HepG2 (cell line): ENCODE results near the gene TLN1. TPM values are rescaled to one million over a fixed set of nuclear protein-coding genes. Genes with fewer than 3 reads are reported as not detected.

ENCODE experiments used
- BRCA1 ChIP-seq: sonication (generic); formaldehyde crosslinking; IDR thresholded peaks from 2 replicates; pipeline ENCODE4 v1.4.0; 2020; ENCODE audit warnings: missing genetic modification reagents
- CERS6 ChIP-seq: sonication (generic); formaldehyde crosslinking; IDR thresholded peaks from 2 replicates; pipeline ENCODE4 v1.5.0; 2020; ENCODE audit warnings: missing genetic modification reagents
- DZIP1 ChIP-seq: sonication (generic); formaldehyde crosslinking; IDR thresholded peaks from 2 replicates; pipeline ENCODE4 v1.5.0; 2020; ENCODE audit warnings: mild to moderate bottlenecking, missing genetic modification reagents
- EP300 ChIP-seq, 3 experiments: sonication (generic) in 1 of 3; formaldehyde crosslinking in 1 of 3; IDR thresholded peaks; 2 replicates each; pipeline versions ENCODE4 v1.5.1 to v1.6.1; 2011 to 2020; ENCODE audit warnings: low read depth in 2 of 3, low read length in 2 of 3, borderline replicate concordance in 1 of 3, improper control_type of control experiment in 1 of 3, mild to moderate bottlenecking in 1 of 3, missing genetic modification reagents in 1 of 3, moderate library complexity in 1 of 3
- GPBP1L1 ChIP-seq: sonication (generic); formaldehyde crosslinking; IDR thresholded peaks from 2 replicates; pipeline ENCODE4 v1.5.0; 2020; ENCODE audit warnings: mild to moderate bottlenecking, missing genetic modification reagents
- HBP1 ChIP-seq: IDR thresholded peaks from 2 replicates; pipeline ENCODE4 v1.6.1; 2016; ENCODE audit warnings: low read depth, control low read depth
- KLF13 ChIP-seq: sonication (generic); formaldehyde crosslinking; IDR thresholded peaks from 2 replicates; pipeline ENCODE4 v1.4.0; 2020; ENCODE audit warnings: mild to moderate bottlenecking, missing genetic modification reagents
- NR1H2 ChIP-seq: sonication (generic); formaldehyde crosslinking; IDR thresholded peaks from 2 replicates; pipeline ENCODE4 v1.8.1; 2022; ENCODE audit warnings: low read depth, missing genetic modification reagents, borderline replicate concordance
- RBFOX2 ChIP-seq: fragments of 200-400 bp; formaldehyde crosslinking; IDR thresholded peaks from 2 replicates; pipeline ENCODE4 v1.6.1; 2017; ENCODE audit warnings: low read depth, mild to moderate bottlenecking, low read length
- TEF ChIP-seq: sonication (generic); formaldehyde crosslinking; IDR thresholded peaks from 2 replicates; pipeline ENCODE4 v1.5.0; 2020; ENCODE audit warnings: missing genetic modification reagents
- ZBTB26 ChIP-seq: IDR thresholded peaks from 2 replicates; pipeline ENCODE4 v1.6.1; 2016; ENCODE audit warnings: missing compliant biosample characterization, missing genetic modification reagents, borderline replicate concordance
- ZC3H13 ChIP-seq: sonication (generic); formaldehyde crosslinking; IDR thresholded peaks from 2 replicates; pipeline ENCODE4 v1.8.1; 2023; ENCODE audit warnings: mild to moderate bottlenecking, missing genetic modification reagents, moderate library complexity
- ZC3H4 ChIP-seq: sonication (generic); formaldehyde crosslinking; IDR thresholded peaks from 2 replicates; pipeline ENCODE4 v1.4.0; 2020; ENCODE audit warnings: missing genetic modification reagents, borderline replicate concordance
- ZNF562 ChIP-seq: sonication (generic); formaldehyde crosslinking; IDR thresholded peaks from 2 replicates; pipeline ENCODE4 v1.8.0; 2022; ENCODE audit warnings: missing genetic modification reagents, borderline replicate concordance
- ZNF75D ChIP-seq: sonication (generic); formaldehyde crosslinking; IDR thresholded peaks from 2 replicates; pipeline ENCODE4 v1.8.1; 2023; ENCODE audit warnings: missing genetic modification reagents, mild to moderate bottlenecking, borderline replicate concordance
- ZNF816 ChIP-seq: sonication (generic); formaldehyde crosslinking; IDR thresholded peaks from 2 replicates; pipeline ENCODE4 v1.8.0; 2022; ENCODE audit warnings: missing genetic modification reagents, mild to moderate bottlenecking, borderline replicate concordance
- ZNF850 ChIP-seq: sonication (generic); formaldehyde crosslinking; conservative IDR thresholded peaks from 2 replicates; pipeline ENCODE4 v1.9.0; 2021; ENCODE audit warnings: mild to moderate bottlenecking, missing genetic modification reagents
- polyA plus RNA-seq, 8 experiments: library from polyadenylated mRNA; depleted of rRNA in 3 of 8; stranded (reverse) in 7 of 8; unstranded in 1 of 8; fragments of >200 nt; fragmentation: Illumina TruSeq in 4 of 8; extraction: Trizol in 4 of 8; gene quantifications; 2 replicates each; pipeline versions ENCODE4 v1.2.1 to v1.2.3, GENCODE V29; 2011 to 2016; ENCODE audit warnings: low read depth in 4 of 8, missing spikeins in 1 of 8, mixed read lengths in 1 of 8; ENCODE audit not compliant: insufficient read depth in 1 of 8
- total RNA-seq, 5 experiments: library from RNA; depleted of rRNA; stranded (reverse); fragments of >200 nt; fragmentation: Illumina TruSeq; extraction: Trizol; gene quantifications; 2 replicates each; pipeline ENCODE4 v1.2.3, GENCODE V29; 2016; ENCODE audit warnings: low read depth in 1 of 5

TLN1 gene
- total and polyA plus RNA-seq, 2 of the 13 experiments (the other 11 are each of a cell fraction or from before 2014, with no cell fraction given): 35.2 to 51.8 TPM

GRCh38 chr9:35664531-35665470 lies 67.2 kb downstream of the TLN1 start, which contains the start of gene ARHGEF39 (continued):
- TF ChIP-seq DZIP1 (CRISPR knock-in tag) (no peak), ZNF75D (CRISPR knock-in tag) (no peak), ZNF850 (CRISPR knock-in tag) (no peak), TEF (CRISPR knock-in tag) (no peak), NR1H2 (CRISPR knock-in tag) (no peak), ZC3H13 (CRISPR knock-in tag) (peak; percentile 99), ZNF816 (no peak), ZNF562 (CRISPR knock-in tag) (peak; percentile 90), EP300 (IDR thresholded peaks at IDR 0.05; ENCODE audit: low read depth in 2 of 2, low read length in 2 of 2) (peak in 1 of 2 experiments; percentile 14; a peak in 1 of 4 replicates), EP300 (CRISPR knock-in tag; IDR thresholded peaks at IDR 0.05; ENCODE audit: borderline replicate concordance) (no peak; the same call in 1 of the 2 replicates), GPBP1L1 (CRISPR knock-in tag) (no peak), CERS6 (CRISPR knock-in tag) (no peak), BRCA1 (CRISPR knock-in tag) (0 out of 2 replicates have a peak, but pooled peaks have one; percentile 58), ZC3H4 (CRISPR knock-in tag) (no peak), RBFOX2 (peak; percentile 93), ZBTB26 (CRISPR knock-in tag) (peak; percentile 70; the same call in 1 of the 2 replicates), HBP1 (CRISPR knock-in tag) (peak; percentile 31; the same call in 1 of the 2 replicates), KLF13 (CRISPR knock-in tag) (no peak)
